ENCODE results near the gene ACO1.

Gene ACO1

GRCh38 chr9:32412440-32412839 is 28.0 kb downstream of the ACO1 start:
- in situ Hi-C loops (cut with HindIII; ENCODE audit: low sequenced_read_pairs): no loop called here

DNA sequence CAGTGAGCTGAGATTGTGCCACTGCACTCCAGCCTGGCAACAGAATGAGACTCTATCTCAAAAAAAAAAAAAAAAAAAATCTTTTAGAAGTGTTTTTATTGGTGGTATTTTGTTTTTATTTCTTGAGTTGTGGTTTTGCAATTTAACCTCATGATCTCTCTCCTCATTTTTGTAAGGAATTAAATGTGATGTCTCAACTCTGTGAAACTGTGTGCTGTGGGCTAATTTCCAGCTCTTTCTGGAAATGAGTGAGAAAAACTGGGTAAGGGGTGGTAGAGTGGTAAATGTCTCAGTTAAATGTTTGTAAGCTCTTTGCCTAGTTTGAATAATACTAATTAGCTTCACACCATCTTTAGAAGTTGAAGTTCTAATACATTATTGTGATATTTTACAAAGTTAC is 29.0 kb downstream of the ACO1 start:
- in situ Hi-C loops (cut with HindIII; ENCODE audit: low sequenced_read_pairs): no loop called here

- in situ Hi-C loops (cut with HindIII; ENCODE audit: low sequenced_read_pairs): no loop called here
Measured at GRCh38 chr9:32414856-32415255, 30.4 kb downstream of the ACO1 start.

- in situ Hi-C loops (cut with HindIII; ENCODE audit: low sequenced_read_pairs): no loop called here
Measured at GRCh38 chr9:32419921-32420320, 35.5 kb downstream of the ACO1 start.

DNA sequence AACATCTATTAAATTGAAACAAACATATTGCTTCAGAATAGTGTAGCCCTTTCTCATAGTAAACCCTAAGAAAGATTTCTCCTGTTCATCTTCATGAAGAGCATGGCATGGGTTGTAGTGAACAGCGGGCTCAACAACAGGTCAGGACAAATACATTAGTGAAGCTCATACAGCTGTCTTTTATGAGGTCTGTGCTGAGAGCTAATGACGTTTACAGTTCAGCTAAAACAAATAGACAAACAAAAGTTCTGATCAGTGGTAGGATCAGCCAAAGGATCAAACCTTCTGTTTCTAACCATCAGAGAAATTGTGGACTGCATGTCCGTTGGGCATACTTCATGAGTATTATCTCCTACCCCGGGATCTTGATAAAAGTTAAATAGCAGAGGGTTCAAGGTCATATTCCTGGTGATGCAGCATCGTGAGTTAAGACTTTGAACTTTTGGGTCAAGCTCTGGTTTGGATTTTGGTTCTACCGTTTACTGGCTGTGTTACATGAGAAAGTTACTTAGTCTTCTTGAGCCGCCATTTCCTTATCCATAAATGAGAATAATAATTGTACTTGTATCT is 37.9 kb downstream of the ACO1 start:
- in situ Hi-C loops (cut with HindIII; ENCODE audit: low sequenced_read_pairs): no loop called here

DNA sequence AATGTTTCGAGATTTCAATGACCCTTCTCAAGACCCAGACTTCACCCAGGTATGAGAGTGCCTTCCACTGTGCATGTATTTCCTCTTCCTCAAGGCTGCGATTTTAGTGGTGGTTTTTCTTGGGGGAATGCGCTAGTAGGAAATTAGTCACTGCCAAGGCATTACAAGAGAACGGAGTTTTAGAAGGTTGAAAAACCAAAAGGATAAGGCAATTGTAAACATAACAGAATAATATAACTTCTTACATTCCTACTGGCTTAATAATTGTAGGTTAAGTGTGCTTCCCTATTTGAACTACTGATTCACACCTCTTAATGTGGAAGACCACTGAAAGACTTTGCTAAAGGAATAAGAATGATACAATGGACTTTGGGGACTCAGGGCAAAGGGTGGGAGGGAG is 38.9 kb downstream of the ACO1 start:
- in situ Hi-C loops (cut with HindIII; ENCODE audit: low sequenced_read_pairs): no loop called here

GRCh38 chr9:32424616-32425015 is 40.2 kb downstream of the ACO1 start:
- in situ Hi-C loops (cut with HindIII; ENCODE audit: low sequenced_read_pairs): no loop called here

GRCh38 chr9:32426278-32426939 is 42.0 kb downstream of the ACO1 start:
- in situ Hi-C loops (cut with HindIII; ENCODE audit: low sequenced_read_pairs): no loop called here

DNA sequence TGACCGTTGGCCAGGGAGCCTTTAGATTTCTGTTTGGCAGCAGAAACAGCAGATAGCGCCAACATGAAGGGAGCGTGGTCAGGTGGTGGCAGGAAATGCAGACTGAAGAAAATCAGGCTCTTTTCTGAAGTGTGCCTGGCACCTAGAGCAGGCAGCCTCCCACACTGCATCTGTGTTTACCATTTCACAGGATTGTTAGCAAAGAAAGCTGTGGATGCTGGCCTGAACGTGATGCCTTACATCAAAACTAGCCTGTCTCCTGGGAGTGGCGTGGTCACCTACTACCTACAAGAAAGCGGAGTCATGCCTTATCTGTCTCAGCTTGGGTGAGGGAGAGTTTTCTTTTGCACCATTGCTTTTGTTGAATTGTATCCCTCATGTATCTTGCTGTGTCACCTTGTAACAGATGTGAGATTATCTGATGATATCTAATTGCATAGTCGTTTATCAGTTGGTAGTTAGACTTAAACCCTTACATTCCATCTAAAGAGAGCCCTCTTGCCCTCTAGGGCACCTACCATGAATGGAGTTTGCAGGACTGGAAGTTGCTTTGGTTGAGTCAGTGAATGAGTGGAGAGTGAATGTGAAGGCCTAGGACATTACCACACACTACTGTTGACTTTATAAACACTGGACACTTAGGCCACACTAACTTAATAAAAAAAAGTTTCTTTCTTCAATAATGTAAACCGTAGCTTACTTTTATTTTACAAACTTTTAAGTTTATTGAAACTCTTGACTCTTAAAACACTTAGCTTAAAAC is 42.8 kb downstream of the ACO1 start:
- in situ Hi-C loops (cut with HindIII; ENCODE audit: low sequenced_read_pairs): no loop called here

DNA sequence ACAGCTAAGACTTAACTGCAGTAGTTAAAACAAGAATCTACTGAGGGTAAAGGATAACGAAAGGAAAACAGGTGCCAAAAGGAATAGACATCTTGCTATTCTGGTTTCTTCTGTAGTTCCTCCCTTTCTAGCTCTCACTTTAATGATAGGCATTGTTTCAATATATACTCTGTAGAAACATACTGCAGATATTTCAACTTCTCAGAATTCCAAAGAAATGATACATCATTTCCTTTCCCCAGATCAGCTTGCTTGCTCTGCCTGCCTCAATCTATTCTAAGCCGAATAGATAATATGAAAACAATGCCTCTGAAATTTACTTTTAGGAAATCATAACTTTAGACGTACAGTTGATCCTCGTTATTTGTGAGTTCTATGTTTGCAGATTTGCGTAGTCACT is 46.3 kb downstream of the ACO1 start:
- in situ Hi-C loops (cut with HindIII; ENCODE audit: low sequenced_read_pairs): no loop called here

DNA sequence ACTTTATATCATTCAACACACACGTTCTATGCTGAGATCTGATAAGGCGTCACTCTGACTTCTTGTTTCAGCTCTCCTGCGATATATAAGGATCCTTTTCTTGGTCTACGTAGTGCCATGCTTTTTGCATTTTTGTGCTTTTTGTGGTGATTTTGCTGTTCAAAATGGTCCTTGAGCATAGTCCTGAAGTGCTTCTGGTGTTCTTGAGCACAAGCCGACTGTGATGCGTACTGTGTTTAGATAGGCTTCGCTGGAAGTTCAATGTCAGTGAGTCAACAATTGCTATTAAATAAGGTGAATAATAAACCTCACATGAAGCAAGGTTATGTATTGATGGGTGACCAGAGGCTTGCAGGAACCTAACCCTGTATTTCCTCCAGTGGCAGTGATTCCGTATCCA is 46.8 kb downstream of the ACO1 start:
- in situ Hi-C loops (cut with HindIII; ENCODE audit: low sequenced_read_pairs): no loop called here

DNA sequence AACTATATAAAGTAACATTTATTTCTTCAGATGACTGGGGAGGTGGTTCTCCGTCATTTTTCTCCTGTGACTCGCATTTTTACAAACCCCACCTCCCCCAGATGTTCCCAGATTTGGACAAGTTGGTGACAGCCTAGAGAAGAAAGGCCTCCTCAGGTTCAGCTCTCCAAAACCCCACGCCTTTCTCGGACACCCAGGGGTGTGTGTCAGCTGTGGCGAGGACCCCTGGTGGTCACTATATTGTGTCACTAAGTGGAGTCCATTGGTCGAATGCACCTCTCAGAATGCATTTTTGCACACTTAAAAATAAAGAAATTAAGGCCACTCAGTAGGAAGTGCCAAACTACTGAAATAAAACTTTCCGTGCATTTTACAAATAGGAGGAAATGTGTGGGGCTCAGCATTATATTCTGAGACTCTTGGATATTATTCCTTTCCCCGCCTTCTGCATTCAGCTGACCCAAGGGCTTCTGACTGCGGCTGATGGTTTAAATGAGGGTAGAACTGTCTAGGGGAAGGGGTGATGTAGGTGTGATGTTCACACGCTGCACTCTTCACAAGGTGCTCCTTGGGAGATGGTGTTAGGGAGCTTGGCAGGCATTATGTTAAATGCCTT is 47.6 kb downstream of the ACO1 start:
- in situ Hi-C loops (cut with HindIII; ENCODE audit: low sequenced_read_pairs): no loop called here

GRCh38 chr9:32434892-32435291 is 50.4 kb downstream of the ACO1 start:
- in situ Hi-C loops (cut with HindIII; ENCODE audit: low sequenced_read_pairs): no loop called here

DNA sequence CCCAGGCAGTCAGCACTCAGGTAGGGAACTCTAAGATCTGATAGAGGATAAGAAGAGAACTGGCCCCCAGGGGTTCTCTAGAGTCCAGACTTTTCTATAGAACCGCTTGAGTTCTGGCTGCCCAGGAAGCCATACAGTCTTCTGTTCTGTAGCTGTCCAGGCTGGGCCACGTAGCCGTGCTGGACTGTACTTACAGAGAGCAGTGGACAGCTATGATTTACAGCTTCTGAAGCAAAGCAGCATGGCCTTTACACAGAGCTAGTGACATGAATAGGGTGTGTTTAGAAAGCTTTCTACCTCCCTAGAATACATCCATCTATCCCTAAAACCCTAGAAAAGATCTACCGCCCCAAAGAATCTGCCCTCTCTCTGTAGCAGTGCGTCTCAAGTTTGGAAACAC is 57.2 kb downstream of the ACO1 start:
- in situ Hi-C loops (cut with HindIII; ENCODE audit: low sequenced_read_pairs): no loop called here

DNA sequence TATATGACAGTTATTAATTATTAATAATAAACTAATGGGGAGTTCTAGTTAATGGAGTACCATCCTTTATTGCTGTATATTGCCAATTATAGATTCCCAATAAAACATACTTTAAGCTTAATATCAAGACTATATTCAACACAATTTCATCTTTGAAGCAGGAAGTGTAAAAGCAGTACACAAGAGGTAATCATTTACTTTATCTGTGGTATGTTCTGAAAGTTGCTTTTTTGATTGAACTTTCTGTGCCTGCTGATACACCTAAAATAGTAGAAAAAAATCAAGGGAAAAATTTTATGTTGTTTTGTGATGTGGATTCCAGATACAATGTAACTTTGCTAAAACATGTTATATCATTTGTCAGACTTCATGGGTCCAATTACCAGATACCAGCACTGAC is 58.0 kb downstream of the ACO1 start:
- in situ Hi-C loops (cut with HindIII; ENCODE audit: low sequenced_read_pairs): no loop called here

- in situ Hi-C loops (cut with HindIII; ENCODE audit: low sequenced_read_pairs): no loop called here
Measured at GRCh38 chr9:32449969-32450368, 65.5 kb downstream of the ACO1 start.

GRCh38 chr9:32454280-32454679 is 69.8 kb downstream of the ACO1 start:
- in situ Hi-C loops (cut with HindIII; ENCODE audit: low sequenced_read_pairs): no loop called here

GRCh38 chr9:32455738-32456137 is 71.3 kb downstream of the ACO1 start:
- in situ Hi-C loops (cut with HindIII; ENCODE audit: low sequenced_read_pairs): no loop called here

- in situ Hi-C loops (cut with HindIII; ENCODE audit: low sequenced_read_pairs): no loop called here
Measured at GRCh38 chr9:32456564-32456963, 72.1 kb downstream of the ACO1 start.

- in situ Hi-C loops (cut with HindIII; ENCODE audit: low sequenced_read_pairs): no loop called here
Measured at GRCh38 chr9:32463500-32464293, 79.3 kb downstream of the ACO1 start.

DNA sequence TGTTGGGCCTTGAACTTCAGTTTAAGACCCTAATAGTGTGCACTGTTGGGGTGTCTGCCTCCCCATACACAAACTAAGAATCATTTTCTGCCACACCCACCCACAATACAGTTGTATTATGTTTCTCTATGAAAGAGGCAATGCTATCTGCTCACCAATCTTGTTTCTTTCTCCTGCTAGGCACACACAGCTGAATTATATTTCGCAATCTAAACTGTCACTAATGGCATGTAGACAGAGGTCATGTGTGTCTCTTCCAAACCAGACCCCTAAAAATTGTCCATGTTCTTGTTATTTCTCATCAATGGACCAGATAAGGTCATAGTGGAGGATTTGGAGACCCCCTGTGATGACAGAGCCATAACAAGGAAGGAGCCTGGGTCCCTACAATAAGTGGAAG is 84.3 kb downstream of the ACO1 start:
- in situ Hi-C loops (cut with HindIII; ENCODE audit: low sequenced_read_pairs): no loop called here

Data from DLD1 (cell line).